ENCODE results near the gene TREML2. TPM values are rescaled to one million over a fixed set of nuclear protein-coding genes. Genes with fewer than 3 reads are reported as not detected.

Gene TREML2
- total RNA-seq, 1 experiment from 2014 or later = not detected

- no peak overlapping the region for H3K4me3 ChIP-seq (replicated peaks in 1 of 2; ENCODE audit: low read depth in 1 of 2, low read length in 2 of 2)
- no peaks in the 10 kb centered on the region for H3K79me2 ChIP-seq (ENCODE audit: insufficient read depth, low read length)
- intact Hi-C loops (cut with micrococcal nuclease) = no loop called here
- H3K4me2 ChIP-seq (ENCODE audit: low read length) = no peak overlapping the region
- H3K27me3 ChIP-seq (ENCODE audit: insufficient read depth, low read length) = peaks cover 39% of the 10 kb centered on the region
- no peaks in the 10 kb centered on the region for H3K4me1 ChIP-seq (ENCODE audit: control insufficient read depth in 1 of 2, insufficient read depth in 2 of 2, low read length in 2 of 2)
- no peak overlapping the region for H2AFZ ChIP-seq (ENCODE audit: low read depth, low read length, poor library complexity, severe bottlenecking)
- ATAC-seq = no peak
- no peaks in the 10 kb centered on the region for H3K36me3 ChIP-seq (ENCODE audit: control insufficient read depth in 1 of 2, insufficient read depth in 2 of 2, low read length in 2 of 2)
- H3K9me3 ChIP-seq (ENCODE audit: control insufficient read depth in 1 of 2, insufficient read depth in 1 of 2, low read depth in 1 of 2, low read length in 2 of 2) = peaks cover 3 to 8% of the 10 kb centered on the region in 2 experiments; a peak in 2 of 4 replicates
- CTCF ChIA-PET = no interaction called here
- TF ChIP-seq SIN3A (IDR thresholded peaks at IDR 0.05; ENCODE audit: low read depth) (no peak), CBX3 (IDR thresholded peaks at IDR 0.05; ENCODE audit: low read depth) (no peak), FOSL1 (IDR thresholded peaks at IDR 0.05; ENCODE audit: low read depth) (no peak), SP1 (IDR thresholded peaks at IDR 0.05; ENCODE audit: low read depth) (no peak), TCF7L2 (IDR thresholded peaks at IDR 0.05; ENCODE audit: borderline replicate concordance, extremely low read depth, insufficient read depth, insufficient read length) (no peak), ZNF274 (IDR thresholded peaks at IDR 0.05; ENCODE audit: low read depth, low read length) (no peak), ATF3 (IDR thresholded peaks at IDR 0.05) (no peak), ZFX (IDR thresholded peaks at IDR 0.05) (no peak), SRF (IDR thresholded peaks at IDR 0.05; ENCODE audit: low read depth) (no peak), ELF1 (IDR thresholded peaks at IDR 0.05; ENCODE audit: borderline replicate concordance, low read depth) (no peak), JUND (IDR thresholded peaks at IDR 0.05) (no peak), EZH2 (IDR thresholded peaks at IDR 0.05) (no peak)
- H3K27ac ChIP-seq (ENCODE audit: low read depth, low read length) = no peak overlapping the region
- BruUV-seq (replicated peaks) = no TSS peak
- POLR2A ChIA-PET = no interaction called here
- no peaks in the 10 kb centered on the region for H4K20me1 ChIP-seq (ENCODE audit: insufficient read depth)
- no peak overlapping the region for H3K9ac ChIP-seq (ENCODE audit: low read length)
- no peak for DNase-seq (ENCODE audit: low read depth, low spot score)
- RAD21 ChIA-PET (ENCODE audit: low non-redundant PET in 1 of 2, low total read pairs in 2 of 2, uncharacterized antibody in 2 of 2, unreplicated experiment in 2 of 2) = no interaction called here
- no peaks in the 10 kb centered on the region for H3K9me2 ChIP-seq (ENCODE audit: insufficient read depth)
Observed at GRCh38 chr6:41193884-41194283, 7.1 kb downstream of the TREML2 start.

DNA sequence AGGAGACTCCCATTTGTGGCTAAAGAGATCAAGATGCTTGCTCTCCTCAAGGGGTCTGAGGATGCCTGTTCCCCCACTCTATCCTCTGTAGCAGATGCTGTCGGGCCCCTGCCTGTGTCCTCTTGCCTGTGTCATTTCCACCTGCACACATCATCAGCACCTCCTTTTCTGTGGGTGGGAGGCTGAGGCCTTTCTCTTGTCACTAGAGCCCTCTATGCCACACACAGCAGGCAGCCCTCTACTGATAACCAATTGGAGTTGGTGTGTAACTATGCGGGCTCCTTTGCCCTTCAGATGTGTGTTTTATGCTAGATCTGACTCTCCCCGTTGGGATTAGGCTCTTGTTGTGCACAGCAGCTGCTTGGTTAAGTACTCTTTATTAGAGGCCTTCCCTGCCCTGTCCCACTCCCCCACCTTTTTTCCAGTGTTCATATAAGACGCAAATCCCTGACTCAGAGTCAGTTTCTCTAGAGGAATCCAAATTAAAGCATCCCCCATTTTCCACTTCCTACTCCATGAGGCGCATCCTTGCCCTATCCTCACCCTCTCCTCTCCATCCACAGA is 7.7 kb downstream of the TREML2 start:
- Histone ChIP-seq H3K4me1 (ENCODE audit: control insufficient read depth in 1 of 2, insufficient read depth in 2 of 2, low read length in 2 of 2) (no peaks in the 10 kb centered on the region), H3K4me2 (ENCODE audit: low read length) (no peak overlapping the region), H3K36me3 (ENCODE audit: control insufficient read depth in 1 of 2, insufficient read depth in 2 of 2, low read length in 2 of 2) (no peaks in the 10 kb centered on the region), H3K27ac (ENCODE audit: low read depth, low read length) (no peak overlapping the region), H3K27me3 (ENCODE audit: insufficient read depth, low read length) (peaks cover 39% of the 10 kb centered on the region), H4K20me1 (ENCODE audit: insufficient read depth) (no peaks in the 10 kb centered on the region), H3K4me3 (replicated peaks in 1 of 2; ENCODE audit: low read depth in 1 of 2, low read length in 2 of 2) (no peak overlapping the region), H3K9me2 (ENCODE audit: insufficient read depth) (no peaks in the 10 kb centered on the region), H3K79me2 (ENCODE audit: insufficient read depth, low read length) (no peaks in the 10 kb centered on the region), H2AFZ (ENCODE audit: low read depth, low read length, poor library complexity, severe bottlenecking) (no peak overlapping the region), H3K9ac (ENCODE audit: low read length) (no peak overlapping the region), H3K9me3 (ENCODE audit: control insufficient read depth in 1 of 2, insufficient read depth in 1 of 2, low read depth in 1 of 2, low read length in 2 of 2) (peaks cover 3 to 8% of the 10 kb centered on the region in 2 experiments; a peak in 2 of 4 replicates)
- no peak for TF ChIP-seq POLR2AphosphoS5 (IDR thresholded peaks at IDR 0.05; ENCODE audit: low read depth, low read length)
- TF ChIP-seq, protein P1, sequence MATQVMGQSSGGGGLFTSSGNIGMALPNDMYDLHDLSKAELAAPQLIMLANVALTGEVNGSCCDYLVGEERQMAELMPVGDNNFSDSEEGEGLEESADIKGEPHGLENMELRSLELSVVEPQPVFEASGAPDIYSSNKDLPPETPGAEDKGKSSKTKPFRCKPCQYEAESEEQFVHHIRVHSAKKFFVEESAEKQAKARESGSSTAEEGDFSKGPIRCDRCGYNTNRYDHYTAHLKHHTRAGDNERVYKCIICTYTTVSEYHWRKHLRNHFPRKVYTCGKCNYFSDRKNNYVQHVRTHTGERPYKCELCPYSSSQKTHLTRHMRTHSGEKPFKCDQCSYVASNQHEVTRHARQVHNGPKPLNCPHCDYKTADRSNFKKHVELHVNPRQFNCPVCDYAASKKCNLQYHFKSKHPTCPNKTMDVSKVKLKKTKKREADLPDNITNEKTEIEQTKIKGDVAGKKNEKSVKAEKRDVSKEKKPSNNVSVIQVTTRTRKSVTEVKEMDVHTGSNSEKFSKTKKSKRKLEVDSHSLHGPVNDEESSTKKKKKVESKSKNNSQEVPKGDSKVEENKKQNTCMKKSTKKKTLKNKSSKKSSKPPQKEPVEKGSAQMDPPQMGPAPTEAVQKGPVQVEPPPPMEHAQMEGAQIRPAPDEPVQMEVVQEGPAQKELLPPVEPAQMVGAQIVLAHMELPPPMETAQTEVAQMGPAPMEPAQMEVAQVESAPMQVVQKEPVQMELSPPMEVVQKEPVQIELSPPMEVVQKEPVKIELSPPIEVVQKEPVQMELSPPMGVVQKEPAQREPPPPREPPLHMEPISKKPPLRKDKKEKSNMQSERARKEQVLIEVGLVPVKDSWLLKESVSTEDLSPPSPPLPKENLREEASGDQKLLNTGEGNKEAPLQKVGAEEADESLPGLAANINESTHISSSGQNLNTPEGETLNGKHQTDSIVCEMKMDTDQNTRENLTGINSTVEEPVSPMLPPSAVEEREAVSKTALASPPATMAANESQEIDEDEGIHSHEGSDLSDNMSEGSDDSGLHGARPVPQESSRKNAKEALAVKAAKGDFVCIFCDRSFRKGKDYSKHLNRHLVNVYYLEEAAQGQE (IDR thresholded peaks at IDR 0.05; ENCODE audit: low read depth) = no peak
- TF ChIP-seq EGR1 (IDR thresholded peaks at IDR 0.05; ENCODE audit: low read depth) = no peak
- TF ChIP-seq, protein P2, sequence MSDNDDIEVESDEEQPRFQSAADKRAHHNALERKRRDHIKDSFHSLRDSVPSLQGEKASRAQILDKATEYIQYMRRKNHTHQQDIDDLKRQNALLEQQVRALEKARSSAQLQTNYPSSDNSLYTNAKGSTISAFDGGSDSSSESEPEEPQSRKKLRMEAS (IDR thresholded peaks at IDR 0.05) = no peak
- TF ChIP-seq, protein P3, sequence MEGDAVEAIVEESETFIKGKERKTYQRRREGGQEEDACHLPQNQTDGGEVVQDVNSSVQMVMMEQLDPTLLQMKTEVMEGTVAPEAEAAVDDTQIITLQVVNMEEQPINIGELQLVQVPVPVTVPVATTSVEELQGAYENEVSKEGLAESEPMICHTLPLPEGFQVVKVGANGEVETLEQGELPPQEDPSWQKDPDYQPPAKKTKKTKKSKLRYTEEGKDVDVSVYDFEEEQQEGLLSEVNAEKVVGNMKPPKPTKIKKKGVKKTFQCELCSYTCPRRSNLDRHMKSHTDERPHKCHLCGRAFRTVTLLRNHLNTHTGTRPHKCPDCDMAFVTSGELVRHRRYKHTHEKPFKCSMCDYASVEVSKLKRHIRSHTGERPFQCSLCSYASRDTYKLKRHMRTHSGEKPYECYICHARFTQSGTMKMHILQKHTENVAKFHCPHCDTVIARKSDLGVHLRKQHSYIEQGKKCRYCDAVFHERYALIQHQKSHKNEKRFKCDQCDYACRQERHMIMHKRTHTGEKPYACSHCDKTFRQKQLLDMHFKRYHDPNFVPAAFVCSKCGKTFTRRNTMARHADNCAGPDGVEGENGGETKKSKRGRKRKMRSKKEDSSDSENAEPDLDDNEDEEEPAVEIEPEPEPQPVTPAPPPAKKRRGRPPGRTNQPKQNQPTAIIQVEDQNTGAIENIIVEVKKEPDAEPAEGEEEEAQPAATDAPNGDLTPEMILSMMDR (IDR thresholded peaks at IDR 0.05 in 2 of 3, conservative IDR thresholded peaks at IDR 0.05 in 1 of 3; ENCODE audit: borderline replicate concordance in 1 of 3, insufficient read depth in 1 of 3, low read depth in 2 of 3, low read length in 2 of 3) = no peak
- TF ChIP-seq ZFX (IDR thresholded peaks at IDR 0.05) = no peak
- TF ChIP-seq JUND (IDR thresholded peaks at IDR 0.05) = no peak
- TF ChIP-seq TCF7L2 (IDR thresholded peaks at IDR 0.05; ENCODE audit: borderline replicate concordance, extremely low read depth, insufficient read depth, insufficient read length) = no peak
- ATAC-seq = no peak
- ChIA-PET CTCF (no interaction called here), RAD21 (ENCODE audit: low non-redundant PET in 1 of 2, low total read pairs in 2 of 2, uncharacterized antibody in 2 of 2, unreplicated experiment in 2 of 2) (no interaction called here), POLR2A (no interaction called here)
- no TSS peak for BruUV-seq (replicated peaks)
- DNase-seq (ENCODE audit: low read depth, low spot score) = no peak
- intact Hi-C loops (cut with micrococcal nuclease) = no loop called here
